Measurements from ENCODE around the gene GRM4. TPM values are rescaled to one million over a fixed set of nuclear protein-coding genes. Genes with fewer than 3 reads are reported as not detected.

The GRM4 gene
- total RNA-seq, 1 donor from 2014 or later, result not detected

DNA sequence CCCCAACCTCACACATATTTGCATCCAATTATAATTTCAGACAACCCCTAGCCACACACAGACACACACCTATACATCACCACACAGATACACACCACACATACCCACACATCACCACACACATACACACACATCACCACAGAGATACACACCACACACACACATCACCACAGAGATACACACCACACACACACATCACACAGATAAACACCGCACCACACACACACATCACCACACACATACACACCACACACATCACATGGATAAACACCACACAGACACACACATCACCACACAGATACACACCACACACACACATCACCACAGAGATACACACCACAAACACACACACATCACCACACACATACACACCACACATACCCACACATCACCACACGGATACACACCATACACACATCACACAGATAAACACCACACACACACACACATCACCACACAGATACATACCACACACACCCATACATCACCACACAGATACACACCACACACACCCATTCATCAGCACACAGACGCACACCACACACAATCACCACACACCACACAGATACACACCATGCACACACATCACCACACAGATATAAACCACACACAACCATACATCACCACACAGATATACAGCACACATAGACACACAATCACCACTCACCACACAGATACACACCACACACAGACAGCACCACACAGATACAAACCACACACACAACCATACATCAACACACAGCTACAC, 74.6 kb downstream of the GRM4 start:
- no peaks in the 10 kb centered on the region for H3K4me1 ChIP-seq
- H3K27me3 ChIP-seq, result no peaks in the 10 kb centered on the region
- H3K36me3 ChIP-seq, result no peaks in the 10 kb centered on the region
- no peak overlapping the region for H3K4me3 ChIP-seq
- intact Hi-C loops (cut with DNase I), result no loop called here
- no peak for DNase-seq (ENCODE audit: low spot score in 2 of 2)
- TF ChIP-seq, protein P1, sequence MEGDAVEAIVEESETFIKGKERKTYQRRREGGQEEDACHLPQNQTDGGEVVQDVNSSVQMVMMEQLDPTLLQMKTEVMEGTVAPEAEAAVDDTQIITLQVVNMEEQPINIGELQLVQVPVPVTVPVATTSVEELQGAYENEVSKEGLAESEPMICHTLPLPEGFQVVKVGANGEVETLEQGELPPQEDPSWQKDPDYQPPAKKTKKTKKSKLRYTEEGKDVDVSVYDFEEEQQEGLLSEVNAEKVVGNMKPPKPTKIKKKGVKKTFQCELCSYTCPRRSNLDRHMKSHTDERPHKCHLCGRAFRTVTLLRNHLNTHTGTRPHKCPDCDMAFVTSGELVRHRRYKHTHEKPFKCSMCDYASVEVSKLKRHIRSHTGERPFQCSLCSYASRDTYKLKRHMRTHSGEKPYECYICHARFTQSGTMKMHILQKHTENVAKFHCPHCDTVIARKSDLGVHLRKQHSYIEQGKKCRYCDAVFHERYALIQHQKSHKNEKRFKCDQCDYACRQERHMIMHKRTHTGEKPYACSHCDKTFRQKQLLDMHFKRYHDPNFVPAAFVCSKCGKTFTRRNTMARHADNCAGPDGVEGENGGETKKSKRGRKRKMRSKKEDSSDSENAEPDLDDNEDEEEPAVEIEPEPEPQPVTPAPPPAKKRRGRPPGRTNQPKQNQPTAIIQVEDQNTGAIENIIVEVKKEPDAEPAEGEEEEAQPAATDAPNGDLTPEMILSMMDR (IDR thresholded peaks at IDR 0.05), result no peak
- no peak overlapping the region for H3K27ac ChIP-seq
- no peaks in the 10 kb centered on the region for H3K9me3 ChIP-seq

DNA sequence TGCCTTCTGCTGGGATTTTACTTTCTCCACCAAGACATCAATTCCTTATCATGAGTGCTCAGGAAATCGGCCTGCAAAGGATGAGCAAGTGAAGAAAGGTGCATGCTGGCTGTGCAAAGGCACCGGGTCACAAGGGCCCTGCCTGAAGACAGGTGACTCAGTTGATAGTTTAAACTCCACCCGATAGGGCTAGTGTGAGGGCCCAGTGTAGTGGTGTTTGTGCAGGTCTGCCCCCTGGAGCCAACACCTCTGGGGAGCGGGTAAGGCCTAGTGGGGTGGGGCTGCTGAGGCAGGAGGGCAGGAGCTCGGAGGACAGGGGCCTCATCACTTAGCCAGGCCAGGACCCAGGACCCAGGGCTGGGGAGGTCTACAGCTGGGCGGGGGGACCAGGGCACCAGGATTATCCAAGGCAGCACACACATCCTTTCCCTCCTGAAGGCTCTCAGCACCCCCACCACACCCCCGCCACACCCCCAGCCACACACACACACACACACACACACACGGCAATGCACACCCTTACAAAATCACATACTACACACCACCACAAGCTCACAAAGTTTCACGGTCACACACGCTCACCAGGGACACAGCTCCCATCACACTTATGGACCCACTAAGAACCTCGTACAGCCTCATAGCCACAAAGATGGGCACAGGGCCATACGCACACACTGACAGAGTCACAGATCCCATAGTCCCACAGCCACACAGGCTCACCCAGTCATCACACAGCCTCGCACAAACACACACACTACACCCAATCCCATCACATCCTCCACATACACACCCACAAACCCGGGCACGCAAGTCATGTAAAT, 75.4 kb downstream of the GRM4 start:
- H3K4me1 ChIP-seq, result no peaks in the 10 kb centered on the region
- no peak for DNase-seq (ENCODE audit: low spot score in 2 of 2)
- no peak overlapping the region for H3K27ac ChIP-seq
- H3K4me3 ChIP-seq, result no peak overlapping the region
- H3K36me3 ChIP-seq, result no peaks in the 10 kb centered on the region
- no peaks in the 10 kb centered on the region for H3K9me3 ChIP-seq
- intact Hi-C loops (cut with DNase I), result no loop called here
- TF ChIP-seq, protein P1 (IDR thresholded peaks at IDR 0.05), result no peak
- no peaks in the 10 kb centered on the region for H3K27me3 ChIP-seq

DNA sequence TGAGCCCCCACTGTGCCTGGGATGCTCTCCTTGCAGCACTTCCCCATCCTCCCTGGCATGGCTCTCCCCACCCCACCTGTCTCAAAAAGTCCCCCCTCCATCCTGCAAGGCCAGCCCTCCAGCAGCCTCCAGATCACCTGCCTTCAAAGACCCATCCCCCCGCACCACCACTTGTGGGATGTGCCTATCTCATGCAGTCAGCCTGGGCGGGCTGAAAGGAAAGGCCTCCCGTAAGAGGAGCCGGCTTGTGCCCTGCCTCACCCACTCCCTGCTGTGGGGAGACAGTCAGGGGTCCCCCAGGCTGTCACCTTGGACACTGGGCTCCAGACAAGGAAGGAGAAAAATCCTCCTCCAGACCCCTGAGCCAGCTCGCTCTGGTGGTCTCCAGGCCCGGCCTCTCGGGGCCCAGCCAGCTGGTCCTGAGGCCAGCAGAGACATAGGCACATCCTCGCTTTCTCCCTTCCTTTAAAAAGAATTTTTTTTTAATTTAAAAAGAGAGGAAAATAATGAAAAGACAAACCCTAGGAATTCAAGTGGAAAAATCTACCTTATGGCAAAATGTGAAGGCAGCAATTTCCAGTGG, 77.3 kb downstream of the GRM4 start:
- Histone ChIP-seq H3K4me1 (no peaks in the 10 kb centered on the region), H3K36me3 (no peaks in the 10 kb centered on the region), H3K4me3 (no peak overlapping the region), H3K9me3 (no peaks in the 10 kb centered on the region), H3K27me3 (no peaks in the 10 kb centered on the region), H3K27ac (no peak overlapping the region)
- intact Hi-C loops (cut with DNase I), result no loop called here
- TF ChIP-seq, protein P1 (IDR thresholded peaks at IDR 0.05), result no peak
- no peak for DNase-seq (ENCODE audit: low spot score in 2 of 2)

DNA sequence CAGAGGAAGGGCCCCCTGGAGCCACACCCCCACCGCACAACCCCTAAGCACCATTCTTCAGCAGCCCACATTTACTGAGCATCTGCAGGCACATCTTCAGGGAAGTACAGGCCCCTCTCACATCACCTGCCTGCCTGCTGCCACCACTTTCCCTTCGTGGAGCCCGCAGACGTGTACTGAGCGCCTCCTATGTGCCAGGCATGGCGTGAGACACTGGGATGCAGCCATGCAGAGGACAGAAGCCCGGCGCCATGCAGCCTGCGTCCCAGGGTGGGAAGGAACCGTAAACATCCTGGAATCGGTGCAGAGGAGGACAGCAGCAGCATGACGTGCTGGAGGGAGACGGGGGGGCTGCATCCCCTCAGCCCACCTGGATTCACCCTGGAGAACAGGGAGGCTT, 78.1 kb downstream of the GRM4 start:
- Histone ChIP-seq H3K36me3 (no peaks in the 10 kb centered on the region), H3K9me3 (no peaks in the 10 kb centered on the region), H3K27ac (no peak overlapping the region), H3K4me1 (no peaks in the 10 kb centered on the region), H3K4me3 (no peak overlapping the region), H3K27me3 (no peaks in the 10 kb centered on the region)
- no peak for DNase-seq (ENCODE audit: low spot score in 2 of 2)
- intact Hi-C loops (cut with DNase I), result no loop called here
- TF ChIP-seq, protein P1 (IDR thresholded peaks at IDR 0.05), result no peak

DNA sequence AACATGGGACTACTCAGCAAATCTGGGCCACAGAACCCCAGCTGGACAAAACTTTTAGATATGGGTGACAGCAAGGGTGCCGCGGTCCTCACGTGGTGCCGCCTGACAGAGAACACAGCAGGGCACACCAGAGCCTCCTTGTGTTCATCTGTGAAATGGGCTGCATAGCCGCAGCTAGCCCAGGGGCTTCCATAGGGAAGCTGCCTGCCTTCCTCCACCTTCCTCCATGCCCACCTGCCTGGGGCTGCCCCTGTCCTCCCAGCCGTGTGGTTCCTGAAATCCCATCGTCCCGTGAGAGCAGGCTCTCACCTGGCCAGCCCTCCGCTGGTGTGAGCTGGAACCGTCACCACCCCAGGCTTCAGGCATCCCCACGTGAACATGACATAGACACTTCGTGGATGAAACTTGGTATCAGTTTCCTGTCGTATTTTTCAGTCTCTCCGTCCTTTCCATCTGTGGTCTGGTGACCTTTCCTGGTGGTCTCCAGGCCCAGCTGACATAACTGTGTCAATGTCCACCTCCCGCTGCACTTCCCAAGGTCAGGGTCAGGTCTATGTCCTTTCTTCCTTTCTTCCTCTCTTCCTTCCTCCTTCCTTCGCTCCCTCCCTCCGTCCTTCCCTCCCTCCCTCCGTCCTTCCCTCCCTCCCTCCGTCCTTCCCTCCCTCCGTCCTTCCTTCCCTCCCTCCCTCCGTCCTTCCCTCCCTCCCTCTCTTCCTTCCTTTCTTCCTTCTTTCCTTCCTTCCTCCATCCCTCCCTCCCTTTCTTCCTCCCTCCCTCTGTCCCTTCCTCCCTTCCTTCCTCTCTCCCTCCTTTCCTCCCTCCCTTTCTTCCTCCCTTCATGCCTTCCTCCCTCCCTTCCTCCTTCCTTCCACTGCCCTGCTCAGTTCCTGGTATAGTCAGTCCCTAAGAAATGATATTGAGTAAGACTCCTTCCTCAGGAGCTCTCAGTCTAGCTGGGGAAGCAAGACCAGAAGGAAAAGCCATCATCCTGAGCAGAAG, 78.8 kb downstream of the GRM4 start:
- no peak overlapping the region for H3K4me3 ChIP-seq
- DNase-seq (ENCODE audit: low spot score in 2 of 2), result no peak
- no peaks in the 10 kb centered on the region for H3K4me1 ChIP-seq
- intact Hi-C loops (cut with DNase I), result no loop called here
- H3K36me3 ChIP-seq, result no peaks in the 10 kb centered on the region
- H3K27ac ChIP-seq, result no peak overlapping the region
- TF ChIP-seq, protein P1 (IDR thresholded peaks at IDR 0.05), result no peak
- H3K27me3 ChIP-seq, result no peaks in the 10 kb centered on the region
- H3K9me3 ChIP-seq, result no peaks in the 10 kb centered on the region
